Adrenal gland (tissue), 12 donors: Measurements from ENCODE around the gene EXOC4. TPM values are rescaled to one million over a fixed set of nuclear protein-coding genes. Genes with fewer than 3 reads are reported as not detected.

Experiments
- DNase-seq, 7 donors: peaks; one replicate each; pipeline ENCODE4 v3.0.0-alpha.2; 2019 to 2020
- H3K27ac ChIP-seq, 5 donors: fragments of 200-600 bp; sonication (generic) in 4 of 5; 1 replicate in 3 of 5; 2 replicates in 2 of 5; pipeline versions ENCODE4 v1.5.1 to v1.8.0; 2016 to 2020; ENCODE audit warnings: mild to moderate bottlenecking in 1 of 5
- H3K27me3 ChIP-seq: fragments of 200-600 bp; 2 replicates; pipeline ENCODE4 v1.8.0; 2021
- H3K36me3 ChIP-seq, 2 donors: fragments of 200-600 bp; replicated peaks in 1 of 2; 1 replicate in 1 of 2; 2 replicates in 1 of 2; pipeline versions ENCODE4 v1.5.1 to v1.8.0; 2018 to 2022
- H3K4me1 ChIP-seq, 2 donors: fragments of 200-600 bp; replicated peaks in 1 of 2; 1 replicate in 1 of 2; 2 replicates in 1 of 2; pipeline versions ENCODE4 v1.5.1 to v1.8.0; 2018 to 2021
- H3K4me3 ChIP-seq, 4 donors: fragments of 200-600 bp; sonication (generic) in 3 of 4; one replicate each; pipeline ENCODE4 v1.5.1; 2016 to 2018
- H3K9me3 ChIP-seq, 3 donors: fragments of 200-600 bp; sonication (generic) in 1 of 3; replicated peaks in 1 of 3; 1 replicate in 2 of 3; 2 replicates in 1 of 3; pipeline versions ENCODE4 v1.5.1 to v1.8.0; 2016 to 2021
- POLR2A ChIP-seq, 2 donors: fragments of 450-650 bp; IDR thresholded peaks; one replicate each; pipeline ENCODE4 v1.6.1; 2017; ENCODE audit warnings: antibody characterized with exemption in 2 of 2, mild to moderate bottlenecking in 2 of 2, moderate library complexity in 1 of 2
- WGBS, 4 donors: extraction: QIAGEN DNeasy Blood & Tissue Kit in 2 of 4; methylation state at CpG; one replicate each; pipeline versions ENCODE4 v1.1.5 to v1.1.7; 2013 to 2017; 5-methylcytosine and 5-hydroxymethylcytosine counted together
- intact Hi-C, 2 donors: fragments of 100-400 bp; cut with DNase I; formaldehyde crosslinking; loops; one replicate each; pipeline versions ENCODE4 v1.14.1 to v1.15.0; 2022 to 2023
- polyA plus RNA-seq, 3 donors: library from polyadenylated mRNA; stranded (reverse); fragments of 200-250 nt in 2 of 3; fragments of 350-450 nt in 1 of 3; fragmentation: Illumina TruSeq in 1 of 3; extraction: RNeasy Lipid Tissue Mini Kit (QIAGEN cat#74804) in 1 of 3; gene quantifications; one replicate each; pipeline ENCODE4 v1.2.3, GENCODE V29; 2013 to 2014
- total RNA-seq, 9 donors: library from RNA; depleted of rRNA in 4 of 9; stranded (reverse); fragments of >200 nt in 4 of 9; fragments of 120-200 nt in 1 of 9; fragmentation: NEBNext Ultra II Directional in 1 of 9; extraction: Animal tissue kit (Norgen Biotek cat#: 25700) in 1 of 9; gene quantifications; one replicate each; pipeline versions ENCODE4 v1.1.0 to v1.2.4, GENCODE V29; 2013 to 2023
- TF ChIP-seq, protein P1 (sequence below), 6 experiments: fragments of 450-650 bp in 4 of 6; fragments of 200-600 bp in 2 of 6; sonication (generic) in 1 of 6; IDR thresholded peaks; 1 replicate in 5 of 6; 2 replicates in 1 of 6; pipeline versions ENCODE4 v1.5.1 to v1.8.0; 2016 to 2021; ENCODE audit warnings: antibody characterized with exemption in 6 of 6, mild to moderate bottlenecking in 2 of 6, moderate library complexity in 1 of 6
- donor health status: healthy with polysubstance abuse.
- donor health status: Bipolar disorder and iron deficiency.
- donor health status: DM: yes; HTN: yes; CAD: no.
- donor health status: DM: no; HTN: no; CAD: no.
- donor health status: DM: no; HTN: no; CAD: no.
- donor health status: DM: yes; HTN: yes; CAD: no.

EXOC4 gene
- total and polyA plus RNA-seq, 12 donors, result 12.5 to 93.8 (median 67.4) TPM

DNA sequence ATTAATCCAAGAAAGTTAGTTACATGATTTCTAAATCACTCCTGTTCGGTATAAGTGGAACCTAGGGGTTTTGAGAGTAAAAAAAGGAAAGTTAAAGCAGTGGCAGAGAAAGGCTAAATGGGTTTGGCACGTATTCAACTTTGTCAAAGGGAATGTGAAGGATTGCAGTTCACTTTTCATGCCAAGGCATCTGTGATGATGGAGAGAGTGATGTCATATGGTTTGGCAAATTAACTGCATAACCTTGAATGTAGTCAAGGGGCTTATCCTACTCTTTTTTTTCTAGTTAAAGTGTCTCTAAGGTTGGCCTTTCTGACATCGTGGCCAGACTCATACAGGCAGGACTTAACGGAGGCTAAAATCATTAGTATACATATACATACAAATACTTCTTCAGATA is 277.8 kb downstream of the EXOC4 start:
- H3K4me3 ChIP-seq, result no peak overlapping the region
- WGBS, 4 donors, result 59 to 65% (median 61%) methylated on average over 4 of the region's 4 CpGs
- no peaks in the 10 kb centered on the region for H3K36me3 ChIP-seq
- H3K27me3 ChIP-seq, result no peaks in the 10 kb centered on the region
- intact Hi-C loops, result no loop called here
- DNase-seq, result no peak
- peaks cover 0 to 10% of the 10 kb centered on the region in 2 donors for H3K4me1 ChIP-seq
- H3K9me3 ChIP-seq, result no peaks in the 10 kb centered on the region
- no peak overlapping the region for H3K27ac ChIP-seq
- TF ChIP-seq POLR2A (IDR thresholded peaks at IDR 0.05), result no peak
- TF ChIP-seq, protein P1, sequence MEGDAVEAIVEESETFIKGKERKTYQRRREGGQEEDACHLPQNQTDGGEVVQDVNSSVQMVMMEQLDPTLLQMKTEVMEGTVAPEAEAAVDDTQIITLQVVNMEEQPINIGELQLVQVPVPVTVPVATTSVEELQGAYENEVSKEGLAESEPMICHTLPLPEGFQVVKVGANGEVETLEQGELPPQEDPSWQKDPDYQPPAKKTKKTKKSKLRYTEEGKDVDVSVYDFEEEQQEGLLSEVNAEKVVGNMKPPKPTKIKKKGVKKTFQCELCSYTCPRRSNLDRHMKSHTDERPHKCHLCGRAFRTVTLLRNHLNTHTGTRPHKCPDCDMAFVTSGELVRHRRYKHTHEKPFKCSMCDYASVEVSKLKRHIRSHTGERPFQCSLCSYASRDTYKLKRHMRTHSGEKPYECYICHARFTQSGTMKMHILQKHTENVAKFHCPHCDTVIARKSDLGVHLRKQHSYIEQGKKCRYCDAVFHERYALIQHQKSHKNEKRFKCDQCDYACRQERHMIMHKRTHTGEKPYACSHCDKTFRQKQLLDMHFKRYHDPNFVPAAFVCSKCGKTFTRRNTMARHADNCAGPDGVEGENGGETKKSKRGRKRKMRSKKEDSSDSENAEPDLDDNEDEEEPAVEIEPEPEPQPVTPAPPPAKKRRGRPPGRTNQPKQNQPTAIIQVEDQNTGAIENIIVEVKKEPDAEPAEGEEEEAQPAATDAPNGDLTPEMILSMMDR (IDR thresholded peaks at IDR 0.05), result no peak

- Histone ChIP-seq H3K4me3 (no peak overlapping the region), H3K4me1 (peaks cover 0 to 3% of the 10 kb centered on the region in 2 donors), H3K27me3 (no peaks in the 10 kb centered on the region), H3K9me3 (no peaks in the 10 kb centered on the region), H3K36me3 (no peaks in the 10 kb centered on the region), H3K27ac (no peak overlapping the region)
- DNase-seq, result no peak
- 93 to 97% (median 96%) methylated on average over 5 of the region's 5 CpGs for WGBS, 4 donors
- intact Hi-C loops, result no loop called here
- no peak for TF ChIP-seq POLR2A (IDR thresholded peaks at IDR 0.05)
- TF ChIP-seq, protein P1 (IDR thresholded peaks at IDR 0.05), result no peak
These were observed 281.9 kb downstream of the EXOC4 start for GRCh38 chr7:133534816-133535215.

DNA sequence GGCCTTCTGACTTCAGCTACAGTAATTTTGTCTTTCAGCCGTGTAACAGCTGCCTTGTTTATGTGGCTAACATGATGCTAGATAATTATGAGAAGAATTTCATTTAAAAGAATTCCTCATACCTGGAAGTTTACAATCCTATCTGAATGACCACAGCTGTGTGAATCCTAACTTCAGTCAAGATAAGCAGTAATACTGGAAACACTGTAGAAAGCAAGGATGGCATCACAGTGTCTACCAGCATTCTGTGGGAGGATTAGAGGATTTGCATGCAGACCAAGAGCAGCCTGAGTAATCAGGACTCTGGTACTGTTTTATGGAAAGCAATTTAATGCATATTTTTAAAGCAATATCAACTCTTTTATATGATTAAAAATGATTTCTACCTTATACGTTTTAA is 282.4 kb downstream of the EXOC4 start:
- WGBS, 4 donors, result 78 to 91% (median 88%) methylated on average over 2 of the region's 2 CpGs
- H3K4me3 ChIP-seq, result no peak overlapping the region
- intact Hi-C loops, result no loop called here
- H3K4me1 ChIP-seq, result no peaks in the 10 kb centered on the region
- H3K27ac ChIP-seq, result no peak overlapping the region
- TF ChIP-seq, protein P1 (IDR thresholded peaks at IDR 0.05), result no peak
- TF ChIP-seq POLR2A (IDR thresholded peaks at IDR 0.05), result no peak
- no peak for DNase-seq
- H3K36me3 ChIP-seq, result no peaks in the 10 kb centered on the region
- no peaks in the 10 kb centered on the region for H3K9me3 ChIP-seq
- no peaks in the 10 kb centered on the region for H3K27me3 ChIP-seq

DNA sequence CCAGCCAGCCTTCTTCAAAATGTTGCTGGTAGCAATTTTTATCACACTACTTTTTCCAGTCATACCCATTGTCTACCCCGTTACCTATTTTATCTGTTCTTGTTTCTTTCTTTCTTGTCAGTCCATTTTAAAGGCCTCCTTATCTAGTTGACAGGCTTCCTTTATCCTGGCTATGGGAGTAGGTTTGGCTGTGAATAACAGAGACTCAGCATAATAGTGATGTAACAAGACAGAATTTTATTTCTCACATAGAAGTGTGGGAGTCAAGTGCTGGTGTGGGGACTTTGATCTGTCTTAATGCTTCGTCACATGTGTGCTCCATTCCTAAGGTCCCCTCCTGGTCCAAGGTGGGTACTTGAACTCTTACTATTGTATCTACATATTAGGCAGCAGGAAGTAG is 283.6 kb downstream of the EXOC4 start:
- no peak for DNase-seq
- TF ChIP-seq, protein P1 (IDR thresholded peaks at IDR 0.05), result no peak
- no peak for TF ChIP-seq POLR2A (IDR thresholded peaks at IDR 0.05)
- no peaks in the 10 kb centered on the region for H3K4me1 ChIP-seq
- H3K4me3 ChIP-seq, result no peak overlapping the region
- H3K27ac ChIP-seq, result no peak overlapping the region
- no peaks in the 10 kb centered on the region for H3K9me3 ChIP-seq
- H3K36me3 ChIP-seq, result no peaks in the 10 kb centered on the region
- intact Hi-C loops, result no loop called here
- WGBS, 4 donors, result 98 to 100% (median 99%) methylated on average over 2 of the region's 2 CpGs
- no peaks in the 10 kb centered on the region for H3K27me3 ChIP-seq
